Liver (tissue), 9 donors: ENCODE measurements around the gene KRT33B. TPM values are rescaled to one million over a fixed set of nuclear protein-coding genes. Genes with fewer than 3 reads are reported as not detected.

ENCODE experiments used
- DNase-seq: peaks from one replicate; pipeline ENCODE4 v3.0.0-alpha.2; 2017; ENCODE audit warnings: low spot score
- H3K27ac ChIP-seq, 2 donors: one replicate each; pipeline ENCODE4 v1.7.0; 2013; ENCODE audit warnings: inconsistent platforms in 2 of 2, low read length in 2 of 2, control low read depth in 1 of 2, low read depth in 1 of 2, mild to moderate bottlenecking in 1 of 2
- H3K27me3 ChIP-seq, 4 donors: one replicate each; pipeline versions ENCODE4 v1.6.1 to v1.7.0; 2013; ENCODE audit warnings: low read length in 3 of 4, inconsistent platforms in 1 of 4, mild to moderate bottlenecking in 1 of 4, moderate library complexity in 1 of 4; ENCODE audit not compliant: control insufficient read depth in 4 of 4, insufficient read depth in 4 of 4
- H3K36me3 ChIP-seq, 4 donors: one replicate each; pipeline versions ENCODE4 v1.6.1 to v1.7.0; 2013; ENCODE audit warnings: low read length in 3 of 4, mild to moderate bottlenecking in 3 of 4, low read depth in 1 of 4, moderate library complexity in 1 of 4; ENCODE audit not compliant: control insufficient read depth in 4 of 4, insufficient read depth in 3 of 4
- H3K4me1 ChIP-seq, 4 donors: one replicate each; pipeline versions ENCODE4 v1.6.1 to v1.7.0; 2013; ENCODE audit warnings: low read length in 3 of 4, mild to moderate bottlenecking in 3 of 4, moderate library complexity in 1 of 4; ENCODE audit not compliant: control insufficient read depth in 4 of 4, insufficient read depth in 4 of 4
- H3K4me3 ChIP-seq, 3 donors: one replicate each; pipeline versions ENCODE4 v1.6.1 to v1.7.0; 2013; ENCODE audit warnings: low read length in 3 of 3, control low read depth in 1 of 3, low read depth in 1 of 3, mild to moderate bottlenecking in 1 of 3
- H3K9ac ChIP-seq, 2 donors: one replicate each; pipeline ENCODE4 v1.7.0; 2013; ENCODE audit warnings: low read length in 2 of 2, mild to moderate bottlenecking in 2 of 2, moderate library complexity in 2 of 2, control low read depth in 1 of 2, low read depth in 1 of 2
- H3K9me3 ChIP-seq, 4 donors: one replicate each; pipeline versions ENCODE4 v1.6.1 to v1.7.0; 2013; ENCODE audit warnings: low read length in 3 of 4; ENCODE audit not compliant: control insufficient read depth in 4 of 4
- EGR1 ChIP-seq, 2 donors: IDR thresholded peaks; 2 replicates each; pipeline ENCODE4 v1.6.1; 2016 to 2018; ENCODE audit warnings: antibody characterized with exemption in 2 of 2, low read depth in 2 of 2
- FOXA1 ChIP-seq: IDR thresholded peaks from 2 replicates; pipeline ENCODE4 v1.6.1; 2016; ENCODE audit warnings: antibody characterized with exemption
- FOXA2 ChIP-seq: IDR thresholded peaks from 2 replicates; pipeline ENCODE4 v1.6.1; 2016; ENCODE audit warnings: antibody characterized with exemption
- GABPA ChIP-seq, 2 donors: IDR thresholded peaks in 1 of 2; conservative IDR thresholded peaks in 1 of 2; 2 replicates each; pipeline ENCODE4 v1.6.1; 2016; ENCODE audit warnings: antibody characterized with exemption in 2 of 2, mild to moderate bottlenecking in 1 of 2, moderate library complexity in 1 of 2
- HNF4A ChIP-seq, 2 donors: conservative IDR thresholded peaks; 2 replicates each; pipeline ENCODE4 v1.6.1; 2016; ENCODE audit warnings: antibody characterized with exemption in 2 of 2, mild to moderate bottlenecking in 2 of 2
- HNF4G ChIP-seq: IDR thresholded peaks from 2 replicates; pipeline ENCODE4 v1.6.1; 2016; ENCODE audit warnings: antibody characterized with exemption
- JUND ChIP-seq, 2 donors: IDR thresholded peaks; 2 replicates each; pipeline ENCODE4 v1.6.1; 2016; ENCODE audit warnings: antibody characterized with exemption in 2 of 2
- NR2F2 ChIP-seq: IDR thresholded peaks from 2 replicates; pipeline ENCODE4 v1.6.1; 2016; ENCODE audit warnings: antibody characterized with exemption
- RAD21 ChIP-seq, 2 donors: IDR thresholded peaks; 2 replicates each; pipeline ENCODE4 v1.6.1; 2016; ENCODE audit warnings: antibody characterized with exemption in 2 of 2, mild to moderate bottlenecking in 2 of 2
- RXRA ChIP-seq, 2 donors: IDR thresholded peaks; 2 replicates each; pipeline ENCODE4 v1.6.1; 2017 to 2018; ENCODE audit warnings: antibody characterized with exemption in 2 of 2, mild to moderate bottlenecking in 1 of 2
- SP1 ChIP-seq: IDR thresholded peaks from 2 replicates; pipeline ENCODE4 v1.6.1; 2018; ENCODE audit warnings: antibody characterized with exemption, mild to moderate bottlenecking
- TAF1 ChIP-seq: conservative IDR thresholded peaks from 2 replicates; pipeline ENCODE4 v1.6.1; 2016; ENCODE audit warnings: antibody characterized with exemption, mild to moderate bottlenecking
- YY1 ChIP-seq: IDR thresholded peaks from 2 replicates; pipeline ENCODE4 v1.6.1; 2016; ENCODE audit warnings: antibody characterized with exemption, mild to moderate bottlenecking
- WGBS: extraction: QIAGEN DNeasy Blood & Tissue Kit; methylation state at CpG from one replicate; pipeline ENCODE4 v1.1.7; 2013; 5-methylcytosine and 5-hydroxymethylcytosine counted together
- polyA plus RNA-seq, 2 donors: library from polyadenylated mRNA; stranded (reverse) in 1 of 2; unstranded in 1 of 2; fragments of 200-250 nt in 1 of 2; fragments of >200 nt in 1 of 2; fragmentation: Nextera tagmentation in 1 of 2; extraction: Ambion mirVana in 1 of 2; gene quantifications; one replicate each; pipeline versions ENCODE4 v1.2.1 to v1.2.3, GENCODE V29; 2013 to 2015
- total RNA-seq, 2 donors: library from RNA; depleted of rRNA; stranded (reverse); fragments of >200 nt; gene quantifications; one replicate each; pipeline ENCODE4 v1.2.3, GENCODE V29; 2014
- TF ChIP-seq, protein P1 (sequence below): fragments of 150-350 bp; IDR thresholded peaks from 2 replicates; pipeline ENCODE4 v1.5.1; 2017; ENCODE audit warnings: improper control_type of control experiment, low read depth, low read length; ENCODE audit not compliant: missing input control
- TF ChIP-seq, protein P2 (sequence below): IDR thresholded peaks from 2 replicates; pipeline ENCODE4 v1.6.1; 2016; ENCODE audit warnings: antibody characterized with exemption, mild to moderate bottlenecking
- TF ChIP-seq, protein P3 (sequence below): IDR thresholded peaks from 2 replicates; pipeline ENCODE4 v1.6.1; 2016; ENCODE audit warnings: antibody characterized with exemption
- TF ChIP-seq, protein P4 (sequence below): IDR thresholded peaks from 2 replicates; pipeline ENCODE4 v1.6.1; 2016; ENCODE audit warnings: antibody characterized with exemption
- TF ChIP-seq, protein P5 (sequence below): IDR thresholded peaks from 2 replicates; pipeline ENCODE4 v1.6.1; 2016; ENCODE audit warnings: antibody characterized with exemption
- donor health status: healthy.
- donor health status: healthy.
- donor health status: healthy.
- donor health status: healthy.
- donor health status: healthy.

KRT33B gene
- total and polyA plus RNA-seq, 4 donors: not detected

DNA sequence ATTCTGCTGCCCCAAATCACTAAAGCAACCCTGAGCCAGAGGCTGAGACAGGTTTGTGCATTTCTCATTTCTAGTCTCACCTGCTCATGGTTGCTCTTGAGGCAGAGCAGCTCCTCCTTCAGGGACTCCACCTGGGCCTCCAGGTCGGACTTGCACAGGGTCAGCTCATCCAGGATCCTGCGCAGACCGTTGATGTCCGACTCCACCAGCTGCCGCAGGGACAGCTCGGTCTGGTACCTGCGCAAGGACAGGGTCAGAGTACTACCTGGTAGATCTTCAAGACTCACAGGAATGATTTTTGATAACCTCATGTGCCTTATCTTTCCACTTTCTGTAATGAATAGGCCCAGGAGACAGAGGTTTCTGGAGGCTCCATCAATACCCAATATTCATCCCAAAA is 26.7 kb upstream of the KRT33B start:
- no peak overlapping the region for H3K4me3 ChIP-seq
- WGBS: 92% methylated on average over 7 of the region's 7 CpGs
- no peaks in the 10 kb centered on the region for H3K36me3 ChIP-seq
- no peak for DNase-seq
- no peaks in the 10 kb centered on the region for H3K4me1 ChIP-seq
- TF ChIP-seq YY1: no peak
- TF ChIP-seq SP1: no peak
- no peak for TF ChIP-seq EGR1 (IDR thresholded peaks at IDR 0.05; ENCODE audit: low read depth in 2 of 2)
- TF ChIP-seq FOXA2: no peak
- TF ChIP-seq NR2F2: no peak
- TF ChIP-seq RXRA (IDR thresholded peaks at IDR 0.05): no peak
- no peak for TF ChIP-seq FOXA1
- TF ChIP-seq HNF4G: no peak
- TF ChIP-seq HNF4A (conservative IDR thresholded peaks at IDR 0.05): no peak
- TF ChIP-seq RAD21 (IDR thresholded peaks at IDR 0.05): no peak
- no peak for TF ChIP-seq JUND (IDR thresholded peaks at IDR 0.05)
- TF ChIP-seq, protein P1, sequence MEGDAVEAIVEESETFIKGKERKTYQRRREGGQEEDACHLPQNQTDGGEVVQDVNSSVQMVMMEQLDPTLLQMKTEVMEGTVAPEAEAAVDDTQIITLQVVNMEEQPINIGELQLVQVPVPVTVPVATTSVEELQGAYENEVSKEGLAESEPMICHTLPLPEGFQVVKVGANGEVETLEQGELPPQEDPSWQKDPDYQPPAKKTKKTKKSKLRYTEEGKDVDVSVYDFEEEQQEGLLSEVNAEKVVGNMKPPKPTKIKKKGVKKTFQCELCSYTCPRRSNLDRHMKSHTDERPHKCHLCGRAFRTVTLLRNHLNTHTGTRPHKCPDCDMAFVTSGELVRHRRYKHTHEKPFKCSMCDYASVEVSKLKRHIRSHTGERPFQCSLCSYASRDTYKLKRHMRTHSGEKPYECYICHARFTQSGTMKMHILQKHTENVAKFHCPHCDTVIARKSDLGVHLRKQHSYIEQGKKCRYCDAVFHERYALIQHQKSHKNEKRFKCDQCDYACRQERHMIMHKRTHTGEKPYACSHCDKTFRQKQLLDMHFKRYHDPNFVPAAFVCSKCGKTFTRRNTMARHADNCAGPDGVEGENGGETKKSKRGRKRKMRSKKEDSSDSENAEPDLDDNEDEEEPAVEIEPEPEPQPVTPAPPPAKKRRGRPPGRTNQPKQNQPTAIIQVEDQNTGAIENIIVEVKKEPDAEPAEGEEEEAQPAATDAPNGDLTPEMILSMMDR: no peak
- TF ChIP-seq GABPA (IDR thresholded peaks at IDR 0.05 in 1 of 2, conservative IDR thresholded peaks at IDR 0.05 in 1 of 2): no peak
- TF ChIP-seq, protein P2, sequence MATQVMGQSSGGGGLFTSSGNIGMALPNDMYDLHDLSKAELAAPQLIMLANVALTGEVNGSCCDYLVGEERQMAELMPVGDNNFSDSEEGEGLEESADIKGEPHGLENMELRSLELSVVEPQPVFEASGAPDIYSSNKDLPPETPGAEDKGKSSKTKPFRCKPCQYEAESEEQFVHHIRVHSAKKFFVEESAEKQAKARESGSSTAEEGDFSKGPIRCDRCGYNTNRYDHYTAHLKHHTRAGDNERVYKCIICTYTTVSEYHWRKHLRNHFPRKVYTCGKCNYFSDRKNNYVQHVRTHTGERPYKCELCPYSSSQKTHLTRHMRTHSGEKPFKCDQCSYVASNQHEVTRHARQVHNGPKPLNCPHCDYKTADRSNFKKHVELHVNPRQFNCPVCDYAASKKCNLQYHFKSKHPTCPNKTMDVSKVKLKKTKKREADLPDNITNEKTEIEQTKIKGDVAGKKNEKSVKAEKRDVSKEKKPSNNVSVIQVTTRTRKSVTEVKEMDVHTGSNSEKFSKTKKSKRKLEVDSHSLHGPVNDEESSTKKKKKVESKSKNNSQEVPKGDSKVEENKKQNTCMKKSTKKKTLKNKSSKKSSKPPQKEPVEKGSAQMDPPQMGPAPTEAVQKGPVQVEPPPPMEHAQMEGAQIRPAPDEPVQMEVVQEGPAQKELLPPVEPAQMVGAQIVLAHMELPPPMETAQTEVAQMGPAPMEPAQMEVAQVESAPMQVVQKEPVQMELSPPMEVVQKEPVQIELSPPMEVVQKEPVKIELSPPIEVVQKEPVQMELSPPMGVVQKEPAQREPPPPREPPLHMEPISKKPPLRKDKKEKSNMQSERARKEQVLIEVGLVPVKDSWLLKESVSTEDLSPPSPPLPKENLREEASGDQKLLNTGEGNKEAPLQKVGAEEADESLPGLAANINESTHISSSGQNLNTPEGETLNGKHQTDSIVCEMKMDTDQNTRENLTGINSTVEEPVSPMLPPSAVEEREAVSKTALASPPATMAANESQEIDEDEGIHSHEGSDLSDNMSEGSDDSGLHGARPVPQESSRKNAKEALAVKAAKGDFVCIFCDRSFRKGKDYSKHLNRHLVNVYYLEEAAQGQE: no peak
- no peak for TF ChIP-seq TAF1
- TF ChIP-seq, protein P3, sequence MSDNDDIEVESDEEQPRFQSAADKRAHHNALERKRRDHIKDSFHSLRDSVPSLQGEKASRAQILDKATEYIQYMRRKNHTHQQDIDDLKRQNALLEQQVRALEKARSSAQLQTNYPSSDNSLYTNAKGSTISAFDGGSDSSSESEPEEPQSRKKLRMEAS: no peak
- TF ChIP-seq, protein P4, sequence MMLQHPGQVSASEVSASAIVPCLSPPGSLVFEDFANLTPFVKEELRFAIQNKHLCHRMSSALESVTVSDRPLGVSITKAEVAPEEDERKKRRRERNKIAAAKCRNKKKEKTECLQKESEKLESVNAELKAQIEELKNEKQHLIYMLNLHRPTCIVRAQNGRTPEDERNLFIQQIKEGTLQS: no peak
- H3K9me3 ChIP-seq: no peaks in the 10 kb centered on the region
- H3K27ac ChIP-seq: no peak overlapping the region
- no peak overlapping the region for H3K9ac ChIP-seq
- H3K27me3 ChIP-seq: no peaks in the 10 kb centered on the region

DNA sequence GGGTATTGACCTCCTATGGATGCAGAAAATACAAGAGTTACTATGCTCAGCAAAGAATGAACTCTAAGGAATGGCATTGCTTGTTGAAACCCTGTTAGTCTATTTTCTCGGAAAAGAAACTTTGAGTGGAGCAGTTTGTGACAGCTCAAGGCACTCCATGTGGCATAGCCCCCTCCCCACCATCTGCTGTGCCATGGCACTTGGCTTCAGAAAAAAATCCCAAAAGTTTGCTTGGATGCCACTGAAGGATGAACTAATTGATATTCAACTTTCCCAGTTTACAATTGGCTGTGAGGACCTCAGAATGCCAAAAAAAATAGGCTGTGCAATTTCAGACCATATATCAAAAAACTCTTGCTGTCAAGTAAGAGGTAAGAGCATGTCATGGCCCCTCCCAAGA is 26.0 kb upstream of the KRT33B start:
- no peaks in the 10 kb centered on the region for H3K4me1 ChIP-seq
- no peaks in the 10 kb centered on the region for H3K36me3 ChIP-seq
- no peaks in the 10 kb centered on the region for H3K27me3 ChIP-seq
- DNase-seq: no peak
- H3K9ac ChIP-seq: no peak overlapping the region
- WGBS: 92% methylated on average over 1 of the region's 1 CpG
- no peak overlapping the region for H3K27ac ChIP-seq
- H3K4me3 ChIP-seq: no peak overlapping the region
- no peaks in the 10 kb centered on the region for H3K9me3 ChIP-seq
- TF ChIP-seq, protein P3: no peak
- no peak for TF ChIP-seq HNF4G
- TF ChIP-seq RXRA (IDR thresholded peaks at IDR 0.05): no peak
- TF ChIP-seq, protein P5, sequence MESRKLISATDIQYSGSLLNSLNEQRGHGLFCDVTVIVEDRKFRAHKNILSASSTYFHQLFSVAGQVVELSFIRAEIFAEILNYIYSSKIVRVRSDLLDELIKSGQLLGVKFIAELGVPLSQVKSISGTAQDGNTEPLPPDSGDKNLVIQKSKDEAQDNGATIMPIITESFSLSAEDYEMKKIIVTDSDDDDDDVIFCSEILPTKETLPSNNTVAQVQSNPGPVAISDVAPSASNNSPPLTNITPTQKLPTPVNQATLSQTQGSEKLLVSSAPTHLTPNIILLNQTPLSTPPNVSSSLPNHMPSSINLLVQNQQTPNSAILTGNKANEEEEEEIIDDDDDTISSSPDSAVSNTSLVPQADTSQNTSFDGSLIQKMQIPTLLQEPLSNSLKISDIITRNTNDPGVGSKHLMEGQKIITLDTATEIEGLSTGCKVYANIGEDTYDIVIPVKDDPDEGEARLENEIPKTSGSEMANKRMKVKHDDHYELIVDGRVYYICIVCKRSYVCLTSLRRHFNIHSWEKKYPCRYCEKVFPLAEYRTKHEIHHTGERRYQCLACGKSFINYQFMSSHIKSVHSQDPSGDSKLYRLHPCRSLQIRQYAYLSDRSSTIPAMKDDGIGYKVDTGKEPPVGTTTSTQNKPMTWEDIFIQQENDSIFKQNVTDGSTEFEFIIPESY: no peak
- no peak for TF ChIP-seq FOXA1
- TF ChIP-seq YY1: no peak
- no peak for TF ChIP-seq HNF4A (conservative IDR thresholded peaks at IDR 0.05)
- TF ChIP-seq FOXA2: no peak
- TF ChIP-seq JUND (IDR thresholded peaks at IDR 0.05): no peak
- TF ChIP-seq, protein P2: no peak
- no peak for TF ChIP-seq EGR1 (IDR thresholded peaks at IDR 0.05; ENCODE audit: low read depth in 2 of 2)
- TF ChIP-seq SP1: no peak
- no peak for TF ChIP-seq NR2F2
- no peak for TF ChIP-seq GABPA (IDR thresholded peaks at IDR 0.05 in 1 of 2, conservative IDR thresholded peaks at IDR 0.05 in 1 of 2)
